SK-N-MC (cell line): ENCODE results near the gene ZCCHC24.

Experiments used
- EZH2 ChIP-seq: fragments of 200-600 bp; sonication (generic); IDR thresholded peaks from one replicate; pipeline ENCODE4 v1.6.1; 2017; ENCODE audit warnings: antibody characterized with exemption
- POLR2AphosphoS5 ChIP-seq: IDR thresholded peaks from 2 replicates; pipeline ENCODE4 v1.6.1; 2012; ENCODE audit warnings: mild to moderate bottlenecking, low read depth, low read length, borderline replicate concordance

DNA sequence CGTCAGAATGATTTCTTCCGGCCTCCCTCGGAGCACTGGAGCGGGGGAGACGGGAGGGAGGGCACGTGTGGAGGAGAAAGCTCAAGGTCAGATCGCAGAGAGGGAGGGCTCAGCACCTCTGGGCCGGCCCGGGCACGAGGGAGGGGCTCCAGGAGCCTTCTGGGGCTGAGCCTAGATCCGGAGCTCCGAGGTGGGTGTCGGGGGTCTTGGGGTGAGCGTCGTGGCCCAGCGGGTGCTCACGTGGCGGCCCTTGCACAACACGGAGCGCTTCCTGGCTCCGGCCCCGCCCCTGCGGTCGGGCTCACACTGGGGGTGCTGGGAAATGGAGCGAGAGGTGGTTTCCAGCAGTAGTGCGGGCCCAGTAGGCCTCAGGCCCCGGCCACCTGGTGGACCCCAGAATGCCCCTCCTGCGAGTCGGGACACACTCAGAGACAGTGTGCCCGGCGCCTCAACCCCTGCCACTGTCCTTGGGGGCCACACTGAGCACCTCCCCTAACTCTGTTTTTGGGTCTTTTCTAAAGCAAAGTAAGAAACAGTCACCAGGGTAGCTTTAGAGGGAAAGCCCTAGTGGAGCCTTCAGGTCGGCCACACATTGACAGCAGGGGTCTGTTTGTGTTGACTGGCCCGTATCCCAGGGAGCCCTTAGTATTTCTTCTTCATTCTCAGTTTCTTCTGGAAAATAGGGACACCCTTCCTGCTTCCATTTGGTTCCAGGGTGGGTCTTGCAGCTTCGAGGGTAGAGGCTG lies 97.4 kb downstream of the ZCCHC24 start:
- TF ChIP-seq EZH2 (no peak), POLR2AphosphoS5 (no peak)
